GM13976 (cell line): ENCODE results near the gene SPRY2.

Source experiments
- DNase-seq: peaks from one replicate; pipeline ENCODE4 v3.0.0; 2012; ENCODE audit warnings: low spot score
- CTCF ChIP-seq: IDR thresholded peaks from 2 replicates; pipeline ENCODE4 v1.5.1; 2012; ENCODE audit warnings: borderline replicate concordance, mild to moderate bottlenecking; ENCODE audit not compliant: insufficient read depth; ENCODE audit errors: extremely low read depth, missing control alignments, control extremely low read depth
- in situ Hi-C: fragments of 300-500 bp; cut with MboI; formaldehyde crosslinking; loops from one replicate; pipeline ENCODE4 v1.12.0; 2022; ENCODE audit warnings: low sequenced_read_pairs, mixed read lengths, inconsistent platforms; ENCODE audit not compliant: unreplicated experiment

SPRY2 gene

GRCh38 chr13:80367473-80367872 lies 26.5 kb upstream of the SPRY2 start:
- no peak for TF ChIP-seq CTCF
- DNase-seq, result no peak
- in situ Hi-C loops, result loop anchor here (25.0 kb wide), 2 partner anchors 580 to 680 kb away; no protein-coding TSS in a partner anchor

GRCh38 chr13:80363890-80364503 lies 23.1 kb upstream of the SPRY2 start:
- in situ Hi-C loops, result loop anchor here (25.0 kb wide), 2 partner anchors 577 to 677 kb away; no protein-coding TSS in a partner anchor
- TF ChIP-seq CTCF, result peak; percentile 53
- DNase-seq, result no peak

DNA sequence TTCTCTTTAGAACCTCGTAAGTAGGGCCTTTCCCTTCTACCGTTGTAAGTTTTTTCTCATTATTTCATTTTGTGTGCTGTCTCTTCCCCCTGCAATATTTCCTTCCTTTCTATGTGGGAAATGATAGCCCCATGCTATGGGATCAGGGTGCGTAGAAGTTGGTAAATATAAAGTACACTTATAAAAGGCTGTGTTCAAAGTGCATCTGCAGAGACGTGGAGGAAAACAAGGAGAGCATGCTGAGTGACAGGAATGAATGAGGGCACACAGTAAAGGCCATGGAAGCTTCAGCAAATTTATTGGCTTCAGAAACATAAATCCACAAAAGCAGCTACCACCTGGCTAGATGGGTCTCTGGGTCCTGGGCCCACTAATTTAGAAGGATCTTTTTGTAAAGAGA lies 21.6 kb upstream of the SPRY2 start:
- TF ChIP-seq CTCF, result no peak
- DNase-seq, result no peak
- in situ Hi-C loops, result loop anchor here (25.0 kb wide), 2 partner anchors 575 to 675 kb away; no protein-coding TSS in a partner anchor

GRCh38 chr13:80361883-80362327 lies 21.0 kb upstream of the SPRY2 start:
- TF ChIP-seq CTCF, result peak; percentile 24
- DNase-seq, result peak; percentile 32
- in situ Hi-C loops, result loop anchor here (25.0 kb wide), 2 partner anchors 575 to 675 kb away; no protein-coding TSS in a partner anchor

GRCh38 chr13:80361298-80361697 lies 20.4 kb upstream of the SPRY2 start:
- in situ Hi-C loops, result loop anchor here (25.0 kb wide), 2 partner anchors 574 to 674 kb away; no protein-coding TSS in a partner anchor
- no peak for DNase-seq
- no peak for TF ChIP-seq CTCF

DNA sequence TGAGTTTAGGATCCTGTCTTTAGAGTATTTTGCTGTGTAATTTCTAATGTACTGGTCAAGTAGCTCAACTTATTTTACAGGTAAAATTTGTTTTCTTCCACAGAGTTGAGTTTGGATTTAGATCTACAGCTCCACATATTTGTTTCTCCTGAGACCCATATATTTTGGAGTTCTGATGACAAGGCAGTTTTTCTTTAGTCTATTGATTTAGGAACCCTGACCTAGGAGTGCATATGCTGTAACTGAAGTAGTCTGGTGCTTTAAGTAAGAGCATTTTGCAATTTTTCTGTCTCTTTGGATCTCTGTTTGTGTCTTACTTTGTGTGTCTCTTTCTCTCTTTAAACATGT lies 19.5 kb upstream of the SPRY2 start:
- no peak for TF ChIP-seq CTCF
- no peak for DNase-seq
- in situ Hi-C loops, result loop anchor here (25.0 kb wide), 2 partner anchors 573 to 673 kb away; no protein-coding TSS in a partner anchor
